Prostate gland (tissue), 2 donors: Measurements from ENCODE around the gene PRRC2C. TPM values are rescaled to one million over a fixed set of nuclear protein-coding genes. Genes with fewer than 3 reads are reported as not detected.
A peak's percentile ranks its signal among the peaks of the same experiment; 100 is the strongest.

Experiments used
- DNase-seq: peaks from one replicate; pipeline ENCODE4 v3.0.0-alpha.2; 2019; ENCODE audit warnings: low spot score
- H3K27ac ChIP-seq, 2 donors: fragments of 200-600 bp; sonication (generic); 2 replicates each; pipeline ENCODE4 v1.5.1; 2017 to 2019
- H3K27me3 ChIP-seq: fragments of 200-600 bp; sonication (generic); replicated peaks from 2 replicates; pipeline ENCODE4 v1.5.1; 2019; ENCODE audit not compliant: insufficient read depth
- H3K36me3 ChIP-seq, 2 donors: fragments of 200-600 bp; sonication (generic); 1 replicate in 1 of 2; 2 replicates in 1 of 2; pipeline versions ENCODE4 v1.5.1 to v1.8.1; 2017 to 2019
- H3K4me1 ChIP-seq: fragments of 200-600 bp; sonication (generic); replicated peaks from 2 replicates; pipeline ENCODE4 v1.5.1; 2019
- H3K4me3 ChIP-seq, 2 donors: fragments of 200-600 bp; sonication (generic); 2 replicates each; pipeline ENCODE4 v1.5.1; 2017 to 2019
- H3K9me3 ChIP-seq: fragments of 200-600 bp; sonication (generic); 2 replicates; pipeline ENCODE4 v1.5.1; 2017
- CTCF ChIP-seq, 4 experiments: fragments of 200-600 bp in 2 of 4; fragments of 450-650 bp in 2 of 4; sonication (generic) in 2 of 4; IDR thresholded peaks; 1 replicate in 3 of 4; 2 replicates in 1 of 4; pipeline ENCODE4 v1.5.1; 2016 to 2019; ENCODE audit warnings: antibody characterized with exemption in 4 of 4, mild to moderate bottlenecking in 2 of 4, moderate library complexity in 2 of 4
- POLR2A ChIP-seq: fragments of 450-650 bp; IDR thresholded peaks from one replicate; pipeline ENCODE4 v1.6.1; 2016; ENCODE audit warnings: antibody characterized with exemption, mild to moderate bottlenecking
- POLR2AphosphoS5 ChIP-seq: sonication (generic); formaldehyde crosslinking; IDR thresholded peaks from one replicate; pipeline ENCODE4 v1.6.1; 2017; ENCODE audit warnings: antibody characterized with exemption
- WGBS: methylation state at CpG from one replicate; pipeline ENCODE4 v1.1.5; 2018; 5-methylcytosine and 5-hydroxymethylcytosine counted together
- intact Hi-C: fragments of 100-400 bp; cut with DNase I; formaldehyde crosslinking; loops from one replicate; pipeline ENCODE4 v1.14.2; 2022
- total RNA-seq, 2 donors: library from RNA; depleted of rRNA; stranded (reverse); fragments of >200 nt; gene quantifications; one replicate each; pipeline ENCODE4 v1.1.0, GENCODE V29; 2016

The PRRC2C gene
- total RNA-seq, 2 donors from 2014 or later = 70.1 to 115 TPM

- DNase-seq = peak; percentile 43
- H3K9me3 ChIP-seq = no peaks in the 10 kb centered on the region
- intact Hi-C loops = loop anchor here (5.0 kb wide), 1 partner anchor 296 kb away; the partner anchor contains the start of gene METTL13
- H3K4me1 ChIP-seq = no peaks in the 10 kb centered on the region
- 0% methylated on average over 17 of the region's 17 CpGs for WGBS
- no peaks in the 10 kb centered on the region for H3K27me3 ChIP-seq
- H3K4me3 ChIP-seq = peak overlapping the region; percentile 82 to 85
- H3K36me3 ChIP-seq = no peaks in the 10 kb centered on the region
- H3K27ac ChIP-seq = peak overlapping the region; percentile 98
- no peak for TF ChIP-seq POLR2A
- TF ChIP-seq CTCF (IDR thresholded peaks at IDR 0.05) = no peak
- TF ChIP-seq POLR2AphosphoS5 = no peak
Observed at GRCh38 chr1:171486048-171486519, 754 bp downstream of the PRRC2C start.

GRCh38 chr1:171487038-171487437, 1.7 kb downstream of the PRRC2C start:
- intact Hi-C loops = loop anchor here (5.0 kb wide), 1 partner anchor 295 kb away; the partner anchor contains the start of gene METTL13
- Histone ChIP-seq H3K9me3 (no peaks in the 10 kb centered on the region), H3K4me1 (no peaks in the 10 kb centered on the region), H3K27ac (no peak overlapping the region), H3K36me3 (no peaks in the 10 kb centered on the region), H3K4me3 (peak overlapping the region in 1 of 2 donors; percentile 82), H3K27me3 (no peaks in the 10 kb centered on the region)
- TF ChIP-seq POLR2AphosphoS5 = no peak
- TF ChIP-seq POLR2A = no peak
- no peak for TF ChIP-seq CTCF (IDR thresholded peaks at IDR 0.05)
- DNase-seq = no peak

- no peak overlapping the region for H3K4me3 ChIP-seq
- intact Hi-C loops = loop anchor here (5.0 kb wide), 1 partner anchor 294 kb away; the partner anchor contains the start of gene METTL13
- TF ChIP-seq POLR2AphosphoS5 (peak; percentile 63), CTCF (IDR thresholded peaks at IDR 0.05) (no peak)
- H3K9me3 ChIP-seq = no peaks in the 10 kb centered on the region
- peak; percentile 5 for DNase-seq
- no peaks in the 10 kb centered on the region for H3K4me1 ChIP-seq
- no peaks in the 10 kb centered on the region for H3K27me3 ChIP-seq
- 24% methylated on average over 6 of the region's 6 CpGs for WGBS
- H3K27ac ChIP-seq = peak overlapping the region; percentile 21 to 32
- no peaks in the 10 kb centered on the region for H3K36me3 ChIP-seq
Observed at GRCh38 chr1:171488190-171488929, 3.0 kb downstream of the PRRC2C start.

- intact Hi-C loops = no loop called here
- 39% methylated on average over 3 of the region's 3 CpGs for WGBS
- no peaks in the 10 kb centered on the region for H3K9me3 ChIP-seq
- no peaks in the 10 kb centered on the region for H3K36me3 ChIP-seq
- DNase-seq = no peak
- H3K27ac ChIP-seq = no peak overlapping the region
- H3K4me3 ChIP-seq = no peak overlapping the region
- no peaks in the 10 kb centered on the region for H3K27me3 ChIP-seq
- H3K4me1 ChIP-seq = no peaks in the 10 kb centered on the region
- no peak for TF ChIP-seq POLR2AphosphoS5
- TF ChIP-seq CTCF (IDR thresholded peaks at IDR 0.05) = no peak
- TF ChIP-seq POLR2A = no peak
Observed at GRCh38 chr1:171494076-171494475, 8.7 kb downstream of the PRRC2C start.

- Histone ChIP-seq H3K27me3 (no peaks in the 10 kb centered on the region), H3K4me3 (no peak overlapping the region), H3K9me3 (no peaks in the 10 kb centered on the region), H3K27ac (no peak overlapping the region), H3K36me3 (no peaks in the 10 kb centered on the region), H3K4me1 (no peaks in the 10 kb centered on the region)
- no peak for TF ChIP-seq POLR2AphosphoS5
- no peak for TF ChIP-seq POLR2A
- TF ChIP-seq CTCF (IDR thresholded peaks at IDR 0.05) = no peak
- intact Hi-C loops = no loop called here
- DNase-seq = no peak
Observed at GRCh38 chr1:171495444-171495843, 10.1 kb downstream of the PRRC2C start.
